HEK293 (cell line): ENCODE results near the gene ACAP1.

Experiments used
- CTCF ChIA-PET: fragments of 350-600 bp; formaldehyde crosslinking; extraction: SDS; loops from one replicate; lab custom pipeline; 2021; ENCODE audit warnings: antibody characterized with exemption; lab: Yijun Ruan, JAX
- POLR2A ChIA-PET: fragments of 300-600 bp; formaldehyde crosslinking; extraction: SDS; loops from one replicate; lab custom pipeline; 2020; ENCODE audit warnings: antibody characterized with exemption, inconsistent platforms; lab: Yijun Ruan, JAX
- H3K27ac ChIP-seq: fragments of 200-500 bp; sonication (Bioruptor generic); 2 replicates; pipeline ENCODE4 v1.5.1; 2014; ENCODE audit warnings: low read depth, low read length, control low read depth, inconsistent platforms; ENCODE audit errors: extremely low read depth
- H3K36me3 ChIP-seq, 2 experiments: fragments of 200-500 bp in 1 of 2; sonication (Bioruptor generic) in 1 of 2; 1 replicate in 1 of 2; 2 replicates in 1 of 2; pipeline ENCODE4 v1.5.1; 2014 to 2017; ENCODE audit warnings: inconsistent platforms in 2 of 2, low read length in 2 of 2; ENCODE audit not compliant: control insufficient read depth in 2 of 2, insufficient read depth in 1 of 2
- H3K4me1 ChIP-seq: fragments of 200-500 bp; sonication (Bioruptor generic); 2 replicates; pipeline ENCODE4 v1.5.1; 2014; ENCODE audit warnings: mild to moderate bottlenecking, low read length, inconsistent platforms; ENCODE audit not compliant: control insufficient read depth, insufficient read depth
- H3K4me3 ChIP-seq: 2 replicates; pipeline ENCODE4 v1.5.1; 2011; ENCODE audit warnings: low read depth, mild to moderate bottlenecking, control low read depth, low read length, moderate library complexity
- H3K9me3 ChIP-seq: fragments of 200-500 bp; sonication (Bioruptor generic); 2 replicates; pipeline ENCODE4 v1.5.1; 2014; ENCODE audit warnings: low read depth, low read length, inconsistent platforms; ENCODE audit not compliant: control insufficient read depth, insufficient read depth
- EGR2 ChIP-seq: fragments of 450-650 bp; formaldehyde crosslinking; IDR thresholded peaks from 2 replicates; pipeline ENCODE4 v1.5.1; 2016; ENCODE audit warnings: low read depth, missing biosample characterization, missing genetic modification characterization
- HIC1 ChIP-seq: fragments of 450-650 bp; formaldehyde crosslinking; IDR thresholded peaks from 2 replicates; pipeline ENCODE4 v1.5.1; 2016; ENCODE audit warnings: missing biosample characterization, missing genetic modification characterization
- RBAK ChIP-seq: fragments of 450-650 bp; formaldehyde crosslinking; IDR thresholded peaks from 2 replicates; pipeline ENCODE4 v1.5.1; 2016; ENCODE audit warnings: missing biosample characterization, missing genetic modification characterization
- SCRT1 ChIP-seq: fragments of 450-650 bp; formaldehyde crosslinking; IDR thresholded peaks from 2 replicates; pipeline ENCODE4 v1.5.1; 2016; ENCODE audit warnings: missing biosample characterization, missing genetic modification characterization, borderline replicate concordance
- ZBTB20 ChIP-seq: fragments of 450-650 bp; formaldehyde crosslinking; IDR thresholded peaks from 2 replicates; pipeline ENCODE4 v1.5.1; 2016; ENCODE audit warnings: missing biosample characterization, missing genetic modification characterization
- ZFP69B ChIP-seq: fragments of 450-650 bp; formaldehyde crosslinking; IDR thresholded peaks from 2 replicates; pipeline ENCODE4 v1.5.1; 2016; ENCODE audit warnings: missing biosample characterization, missing genetic modification characterization
- ZNF138 ChIP-seq: fragments of 450-650 bp; formaldehyde crosslinking; IDR thresholded peaks from 2 replicates; pipeline ENCODE4 v1.5.1; 2016; ENCODE audit warnings: missing biosample characterization, missing genetic modification characterization, borderline replicate concordance
- ZNF16 ChIP-seq: fragments of 450-650 bp; formaldehyde crosslinking; IDR thresholded peaks from 2 replicates; pipeline ENCODE4 v1.5.1; 2016; ENCODE audit warnings: low read depth, missing biosample characterization, missing genetic modification characterization
- ZNF174 ChIP-seq: fragments of 450-650 bp; formaldehyde crosslinking; IDR thresholded peaks from 2 replicates; pipeline ENCODE4 v1.5.0; 2017; ENCODE audit warnings: missing biosample characterization, mild to moderate bottlenecking, missing genetic modification characterization
- ZNF184 ChIP-seq: fragments of 450-650 bp; IDR thresholded peaks from 2 replicates; pipeline ENCODE4 v1.5.1; 2018; ENCODE audit warnings: missing biosample characterization, mild to moderate bottlenecking, missing genetic modification characterization
- ZNF221 ChIP-seq: fragments of 450-650 bp; formaldehyde crosslinking; IDR thresholded peaks from 2 replicates; pipeline ENCODE4 v1.5.1; 2017; ENCODE audit warnings: missing biosample characterization, missing genetic modification characterization, borderline replicate concordance
- ZNF24 ChIP-seq: fragments of 450-650 bp; formaldehyde crosslinking; IDR thresholded peaks from 2 replicates; pipeline ENCODE4 v1.5.1; 2016; ENCODE audit warnings: missing biosample characterization, missing genetic modification characterization
- ZNF37A ChIP-seq: fragments of 450-650 bp; IDR thresholded peaks from 2 replicates; pipeline ENCODE4 v1.5.1; 2018; ENCODE audit warnings: missing biosample characterization, missing genetic modification characterization
- ZNF423 ChIP-seq: fragments of 450-650 bp; formaldehyde crosslinking; IDR thresholded peaks from 2 replicates; pipeline ENCODE4 v1.5.1; 2016; ENCODE audit warnings: missing biosample characterization, missing genetic modification characterization
- ZNF449 ChIP-seq: fragments of 450-650 bp; formaldehyde crosslinking; IDR thresholded peaks from 2 replicates; pipeline ENCODE4 v1.5.1; 2017; ENCODE audit warnings: missing biosample characterization, mild to moderate bottlenecking, missing genetic modification characterization, moderate library complexity
- ZNF514 ChIP-seq: fragments of 450-650 bp; formaldehyde crosslinking; IDR thresholded peaks from 2 replicates; pipeline ENCODE4 v1.5.1; 2016; ENCODE audit warnings: missing biosample characterization, missing genetic modification characterization
- ZNF521 ChIP-seq: fragments of 450-650 bp; formaldehyde crosslinking; IDR thresholded peaks from 2 replicates; pipeline ENCODE4 v1.5.1; 2017; ENCODE audit warnings: missing biosample characterization, mild to moderate bottlenecking, missing genetic modification characterization
- ZNF558 ChIP-seq: fragments of 450-650 bp; formaldehyde crosslinking; IDR thresholded peaks from 2 replicates; pipeline ENCODE4 v1.5.1; 2016; ENCODE audit warnings: missing biosample characterization, missing genetic modification characterization
- ZNF600 ChIP-seq: fragments of 450-650 bp; formaldehyde crosslinking; IDR thresholded peaks from 2 replicates; pipeline ENCODE4 v1.5.1; 2016; ENCODE audit warnings: missing biosample characterization, missing genetic modification characterization
- ZNF777 ChIP-seq: fragments of 450-650 bp; formaldehyde crosslinking; IDR thresholded peaks from 2 replicates; pipeline ENCODE4 v1.5.1; 2017; ENCODE audit warnings: missing biosample characterization, missing genetic modification characterization, borderline replicate concordance
- ZNF830 ChIP-seq: fragments of 450-650 bp; IDR thresholded peaks from 2 replicates; pipeline ENCODE4 v1.5.0; 2018; ENCODE audit warnings: missing biosample characterization, missing genetic modification characterization, low read depth, mild to moderate bottlenecking, moderate library complexity
- ZSCAN30 ChIP-seq: fragments of 450-650 bp; IDR thresholded peaks from 2 replicates; pipeline ENCODE4 v1.5.1; 2018; ENCODE audit warnings: missing biosample characterization, mild to moderate bottlenecking, missing genetic modification characterization, moderate library complexity
- TF ChIP-seq, protein P1 (sequence below): fragments of 450-650 bp; formaldehyde crosslinking; IDR thresholded peaks from 2 replicates; pipeline ENCODE4 v1.5.1; 2017; ENCODE audit warnings: missing biosample characterization, missing genetic modification characterization
- TF ChIP-seq, protein P2 (sequence below): fragments of 450-650 bp; formaldehyde crosslinking; IDR thresholded peaks from 2 replicates; pipeline ENCODE4 v1.5.1; 2016; ENCODE audit warnings: missing biosample characterization, missing genetic modification characterization, borderline replicate concordance
- TF ChIP-seq, protein P3 (sequence below): fragments of 450-650 bp; formaldehyde crosslinking; IDR thresholded peaks from 2 replicates; pipeline ENCODE4 v1.5.1; 2016; ENCODE audit warnings: missing biosample characterization, missing genetic modification characterization

ACAP1 gene

GRCh38 chr17:7314719-7315569 lies 21.4 kb upstream of the ACAP1 start, which contains the start of gene GPS2 (continued):
- TF ChIP-seq ZNF449 (tag by site-specific recombination): peak; percentile 45; the same call in 1 of the 2 replicates
- TF ChIP-seq ZNF138 (tag by site-specific recombination): no peak
- no peak for TF ChIP-seq SCRT1 (tag by site-specific recombination)
- TF ChIP-seq ZSCAN30 (tag by site-specific recombination): peak; percentile 61; the same call in 1 of the 2 replicates

DNA sequence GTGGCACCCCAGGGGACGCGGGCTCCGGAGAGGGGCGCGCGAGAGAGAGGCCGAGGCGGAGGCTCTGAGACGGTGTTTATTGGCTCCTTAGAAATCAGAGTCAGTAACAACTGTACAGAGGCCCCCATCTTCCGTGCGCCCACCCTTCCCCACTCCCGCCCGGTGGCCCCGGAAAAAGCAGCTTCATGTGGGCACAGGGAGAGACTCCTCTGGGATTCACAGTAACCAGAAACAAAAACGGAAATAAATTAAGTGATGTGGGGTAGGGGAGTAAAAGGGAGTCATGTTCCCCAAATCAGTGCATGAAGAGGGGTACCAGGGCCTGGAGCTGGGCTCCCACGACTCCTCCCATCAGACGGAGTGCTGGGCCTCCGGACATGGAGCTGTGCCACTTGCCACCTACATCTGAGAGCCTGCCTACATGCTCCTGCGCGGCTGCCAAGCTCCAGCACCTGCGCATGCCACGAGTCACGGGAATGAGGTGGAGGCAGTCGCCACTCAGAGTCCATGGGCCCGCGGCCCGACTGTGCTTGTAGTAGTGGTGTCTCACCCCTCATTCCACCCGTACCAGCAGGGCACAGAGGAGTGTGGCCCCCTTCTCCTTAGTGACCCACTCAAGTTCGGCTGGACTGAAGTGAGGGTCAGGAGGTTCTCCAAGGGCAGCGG lies 20.6 kb upstream of the ACAP1 start:
- peaks cover 38 to 75% of the 10 kb centered on the region in 2 experiments for H3K36me3 ChIP-seq
- CTCF ChIA-PET: interaction anchor here (0.6 to 1.3 kb wide), 4 partner anchors 14 to 270 kb away, joined by 3 to 5 read pairs (median 4); no protein-coding TSS in a partner anchor
- no peak for TF ChIP-seq ZNF174 (tag by site-specific recombination)
- TF ChIP-seq, protein P1, sequence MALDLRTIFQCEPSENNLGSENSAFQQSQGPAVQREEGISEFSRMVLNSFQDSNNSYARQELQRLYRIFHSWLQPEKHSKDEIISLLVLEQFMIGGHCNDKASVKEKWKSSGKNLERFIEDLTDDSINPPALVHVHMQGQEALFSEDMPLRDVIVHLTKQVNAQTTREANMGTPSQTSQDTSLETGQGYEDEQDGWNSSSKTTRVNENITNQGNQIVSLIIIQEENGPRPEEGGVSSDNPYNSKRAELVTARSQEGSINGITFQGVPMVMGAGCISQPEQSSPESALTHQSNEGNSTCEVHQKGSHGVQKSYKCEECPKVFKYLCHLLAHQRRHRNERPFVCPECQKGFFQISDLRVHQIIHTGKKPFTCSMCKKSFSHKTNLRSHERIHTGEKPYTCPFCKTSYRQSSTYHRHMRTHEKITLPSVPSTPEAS (tag by site-specific recombination): no peak
- no peak for TF ChIP-seq HIC1 (tag by site-specific recombination)
- TF ChIP-seq ZNF777 (tag by site-specific recombination): 0 out of 2 replicates have a peak, but pooled peaks have one; percentile 59
- no peak for TF ChIP-seq ZNF16 (tag by site-specific recombination)
- TF ChIP-seq ZNF423 (tag by site-specific recombination): no peak
- TF ChIP-seq ZNF558 (tag by site-specific recombination): no peak
- TF ChIP-seq, protein P2, sequence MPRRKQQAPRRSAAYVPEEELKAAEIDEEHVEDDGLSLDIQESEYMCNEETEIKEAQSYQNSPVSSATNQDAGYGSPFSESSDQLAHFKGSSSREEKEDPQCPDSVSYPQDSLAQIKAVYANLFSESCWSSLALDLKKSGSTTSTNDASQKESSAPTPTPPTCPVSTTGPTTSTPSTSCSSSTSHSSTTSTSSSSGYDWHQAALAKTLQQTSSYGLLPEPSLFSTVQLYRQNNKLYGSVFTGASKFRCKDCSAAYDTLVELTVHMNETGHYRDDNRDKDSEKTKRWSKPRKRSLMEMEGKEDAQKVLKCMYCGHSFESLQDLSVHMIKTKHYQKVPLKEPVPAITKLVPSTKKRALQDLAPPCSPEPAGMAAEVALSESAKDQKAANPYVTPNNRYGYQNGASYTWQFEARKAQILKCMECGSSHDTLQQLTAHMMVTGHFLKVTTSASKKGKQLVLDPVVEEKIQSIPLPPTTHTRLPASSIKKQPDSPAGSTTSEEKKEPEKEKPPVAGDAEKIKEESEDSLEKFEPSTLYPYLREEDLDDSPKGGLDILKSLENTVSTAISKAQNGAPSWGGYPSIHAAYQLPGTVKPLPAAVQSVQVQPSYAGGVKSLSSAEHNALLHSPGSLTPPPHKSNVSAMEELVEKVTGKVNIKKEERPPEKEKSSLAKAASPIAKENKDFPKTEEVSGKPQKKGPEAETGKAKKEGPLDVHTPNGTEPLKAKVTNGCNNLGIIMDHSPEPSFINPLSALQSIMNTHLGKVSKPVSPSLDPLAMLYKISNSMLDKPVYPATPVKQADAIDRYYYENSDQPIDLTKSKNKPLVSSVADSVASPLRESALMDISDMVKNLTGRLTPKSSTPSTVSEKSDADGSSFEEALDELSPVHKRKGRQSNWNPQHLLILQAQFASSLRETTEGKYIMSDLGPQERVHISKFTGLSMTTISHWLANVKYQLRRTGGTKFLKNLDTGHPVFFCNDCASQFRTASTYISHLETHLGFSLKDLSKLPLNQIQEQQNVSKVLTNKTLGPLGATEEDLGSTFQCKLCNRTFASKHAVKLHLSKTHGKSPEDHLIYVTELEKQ (tag by site-specific recombination): no peak
- TF ChIP-seq ZNF514 (tag by site-specific recombination): no peak
- TF ChIP-seq, protein P3, sequence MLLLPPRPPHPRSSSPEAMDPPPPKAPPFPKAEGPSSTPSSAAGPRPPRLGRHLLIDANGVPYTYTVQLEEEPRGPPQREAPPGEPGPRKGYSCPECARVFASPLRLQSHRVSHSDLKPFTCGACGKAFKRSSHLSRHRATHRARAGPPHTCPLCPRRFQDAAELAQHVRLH (tag by site-specific recombination): no peak
- TF ChIP-seq ZNF600 (tag by site-specific recombination): peak; percentile 46; the same call in 1 of the 2 replicates
- TF ChIP-seq RBAK: no peak
- no peak for TF ChIP-seq EGR2 (tag by site-specific recombination)
- no peak for TF ChIP-seq ZNF37A
- no peak for TF ChIP-seq ZBTB20 (tag by site-specific recombination)
- no peak for TF ChIP-seq ZNF521
- TF ChIP-seq ZNF221 (tag by site-specific recombination): no peak
- no peak for TF ChIP-seq ZNF184 (tag by site-specific recombination)
- 0 out of 2 replicates have a peak, but pooled peaks have one; percentile 1 for TF ChIP-seq ZFP69B (tag by site-specific recombination)
- TF ChIP-seq ZNF24 (tag by site-specific recombination): no peak
- TF ChIP-seq ZNF830 (tag by site-specific recombination): no peak

More for the DNA sequence above, 20.6 kb upstream of the ACAP1 start:
- Histone ChIP-seq H3K4me3 (peak overlapping the region; percentile 87), H3K9me3 (no peaks in the 10 kb centered on the region), H3K27ac (peak overlapping the region; percentile 98), H3K4me1 (peaks cover 6% of the 10 kb centered on the region; the same call in 1 of the 2 replicates)
- POLR2A ChIA-PET: interaction anchor here (0.6 to 4.1 kb wide), 6 partner anchors 14 to 388 kb away, joined by 3 to 42 read pairs (median 4); partner anchors contain the start of genes ACADVL, DLG4, NEURL4 and SLC2A4
